ENCODE measurements around the gene PABPC3.

The PABPC3 gene

GRCh38 chr13:25088562-25089221, 7.2 kb upstream of the PABPC3 start:
- DNase-seq, result no peak
- H3K4me3 ChIP-seq, result no peak overlapping the region
- no peak for TF ChIP-seq CTCF (IDR thresholded peaks at IDR 0.05)
- H3K36me3 ChIP-seq, result no peaks in the 10 kb centered on the region
- no peaks in the 10 kb centered on the region for H3K27me3 ChIP-seq
- H3K9me3 ChIP-seq, result no peaks in the 10 kb centered on the region
- intact Hi-C loops (cut with DNase I; ENCODE audit: low total_unique reads), result no loop called here
- H3K4me1 ChIP-seq, result no peaks in the 10 kb centered on the region
- H3K27ac ChIP-seq, result no peak overlapping the region

GRCh38 chr13:25097426-25097825, 1.5 kb downstream of the PABPC3 start:
- H3K4me1 ChIP-seq, result no peaks in the 10 kb centered on the region
- no peak for DNase-seq
- peaks cover 0 to 11% of the 10 kb centered on the region in 2 donors for H3K27me3 ChIP-seq
- no peaks in the 10 kb centered on the region for H3K36me3 ChIP-seq
- H3K27ac ChIP-seq, result no peak overlapping the region
- peaks cover 0 to 5% (median 0%) of the 10 kb centered on the region in 3 donors for H3K9me3 ChIP-seq
- no peak for TF ChIP-seq CTCF (IDR thresholded peaks at IDR 0.05)
- intact Hi-C loops (cut with DNase I; ENCODE audit: low total_unique reads), result no loop called here
- no peak overlapping the region for H3K4me3 ChIP-seq

- Histone ChIP-seq H3K27ac (no peak overlapping the region), H3K4me3 (no peak overlapping the region), H3K9me3 (no peaks in the 10 kb centered on the region), H3K27me3 (peaks cover 0 to 4% of the 10 kb centered on the region in 2 donors), H3K36me3 (no peaks in the 10 kb centered on the region), H3K4me1 (no peaks in the 10 kb centered on the region)
- TF ChIP-seq CTCF (IDR thresholded peaks at IDR 0.05), result no peak
- intact Hi-C loops (cut with DNase I; ENCODE audit: low total_unique reads), result no loop called here
- DNase-seq, result no peak
These were observed 7.8 kb downstream of the PABPC3 start for GRCh38 chr13:25103711-25104110.

GRCh38 chr13:25109341-25109740, 13.4 kb downstream of the PABPC3 start:
- Histone ChIP-seq H3K4me1 (no peaks in the 10 kb centered on the region), H3K36me3 (no peaks in the 10 kb centered on the region), H3K27ac (no peak overlapping the region), H3K27me3 (no peaks in the 10 kb centered on the region), H3K4me3 (no peak overlapping the region), H3K9me3 (no peaks in the 10 kb centered on the region)
- no peak for TF ChIP-seq CTCF (IDR thresholded peaks at IDR 0.05)
- DNase-seq, result no peak
- intact Hi-C loops (cut with DNase I; ENCODE audit: low total_unique reads), result no loop called here

GRCh38 chr13:25110956-25111584, 15.1 kb downstream of the PABPC3 start:
- Histone ChIP-seq H3K4me1 (no peaks in the 10 kb centered on the region), H3K27ac (no peak overlapping the region), H3K9me3 (no peaks in the 10 kb centered on the region), H3K4me3 (no peak overlapping the region), H3K27me3 (peaks cover 0 to 6% of the 10 kb centered on the region in 2 donors), H3K36me3 (no peaks in the 10 kb centered on the region)
- intact Hi-C loops (cut with DNase I; ENCODE audit: low total_unique reads), result no loop called here
- no peak for DNase-seq
- TF ChIP-seq CTCF (IDR thresholded peaks at IDR 0.05), result no peak

Data from tibial artery (tissue), 4 donors.